ENCODE results near the gene TNRC18. TPM values are rescaled to one million over a fixed set of nuclear protein-coding genes. Genes with fewer than 3 reads are reported as not detected.

TNRC18 gene
- polyA plus RNA-seq, 3 donors: 0.64 to 49.9 (median 0.70) TPM

GRCh38 chr7:5441840-5442503 is 18.3 kb upstream of the TNRC18 start:
- Histone ChIP-seq H3K36me3 (replicated peaks in 1 of 2; ENCODE audit: control insufficient read depth in 1 of 2, insufficient read depth in 2 of 2, low read length in 2 of 2) (no peaks in the 10 kb centered on the region), H3K27ac (ENCODE audit: low read depth in 1 of 2, low read length in 2 of 2) (peak overlapping the region; percentile 37 to 78), H3K27me3 (ENCODE audit: control insufficient read depth in 2 of 2, insufficient read depth in 2 of 2, low read length in 2 of 2) (no peaks in the 10 kb centered on the region), H3K9me3 (replicated peaks in 1 of 2; ENCODE audit: control insufficient read depth in 1 of 2, insufficient read depth in 1 of 2, low read length in 2 of 2) (peaks cover 0 to 8% of the 10 kb centered on the region in 2 donors), H3K4me3 (replicated peaks in 1 of 3; ENCODE audit: low read depth in 2 of 3, low read length in 3 of 3) (peak overlapping the region in 1 of 3 experiments; percentile 68), H4K20me1 (ENCODE audit: insufficient read depth, low read length) (no peaks in the 10 kb centered on the region), H3K9ac (ENCODE audit: insufficient read depth, low read length, poor library complexity, severe bottlenecking) (peak overlapping the region; percentile 9), H3K79me2 (ENCODE audit: insufficient read depth, low read length) (peaks cover 8% of the 10 kb centered on the region), H3K4me1 (ENCODE audit: control insufficient read depth in 1 of 2, insufficient read depth in 2 of 2, low read length in 2 of 2) (peaks cover 26 to 30% of the 10 kb centered on the region in 2 donors), H3K4me2 (replicated peaks; ENCODE audit: extremely low read depth, low read length, poor library complexity, severe bottlenecking) (peak overlapping the region; percentile 73), H2AFZ (ENCODE audit: insufficient read depth, low read depth, low read length, poor library complexity, severe bottlenecking) (peak overlapping the region; percentile 65)
- H3K36me3 Mint-ChIP-seq: peaks cover 4 to 9% of the 10 kb centered on the region in 2 donors
- H3K27ac Mint-ChIP-seq: peak overlapping the region; percentile 77 to 92 (median 88)
- 16% methylated on average over 10 of the region's 11 CpGs for WGBS (ENCODE audit: insufficient coverage)
- peaks cover 33% of the 10 kb centered on the region for H3K4me1 Mint-ChIP-seq
- no peak for TF ChIP-seq CTCF (IDR thresholded peaks at IDR 0.05)
- intact Hi-C loops (cut with micrococcal nuclease): no loop called here
- peak overlapping the region; percentile 68 to 88 for H3K4me3 Mint-ChIP-seq
- peaks cover 1 to 3% (median 2%) of the 10 kb centered on the region in 3 donors for H3K27me3 Mint-ChIP-seq (ENCODE audit: low read depth in 3 of 3)
- peak in 2 of 3 donors; percentile 32 to 51 for DNase-seq
- peaks cover 0 to 10% (median 5%) of the 10 kb centered on the region in 7 donors for H3K9me3 Mint-ChIP-seq

GRCh38 chr7:5439572-5440496 is 16.2 kb upstream of the TNRC18 start:
- no peak overlapping the region for H3K27ac Mint-ChIP-seq
- no peak overlapping the region for H3K9ac ChIP-seq (ENCODE audit: insufficient read depth, low read length, poor library complexity, severe bottlenecking)
- DNase-seq: no peak

More at GRCh38 chr7:5439572-5440496, 16.2 kb upstream of the TNRC18 start:
- intact Hi-C loops (cut with micrococcal nuclease): no loop called here
- Histone ChIP-seq H3K4me2 (replicated peaks; ENCODE audit: extremely low read depth, low read length, poor library complexity, severe bottlenecking) (no peak overlapping the region), H4K20me1 (ENCODE audit: insufficient read depth, low read length) (no peaks in the 10 kb centered on the region), H2AFZ (ENCODE audit: insufficient read depth, low read depth, low read length, poor library complexity, severe bottlenecking) (no peak overlapping the region), H3K4me1 (ENCODE audit: control insufficient read depth in 1 of 2, insufficient read depth in 2 of 2, low read length in 2 of 2) (peaks cover 26 to 30% of the 10 kb centered on the region in 2 donors), H3K4me3 (replicated peaks in 1 of 3; ENCODE audit: low read depth in 2 of 3, low read length in 3 of 3) (no peak overlapping the region), H3K27ac (ENCODE audit: low read depth in 1 of 2, low read length in 2 of 2) (no peak overlapping the region), H3K27me3 (ENCODE audit: control insufficient read depth in 2 of 2, insufficient read depth in 2 of 2, low read length in 2 of 2) (no peaks in the 10 kb centered on the region), H3K9me3 (replicated peaks in 1 of 2; ENCODE audit: control insufficient read depth in 1 of 2, insufficient read depth in 1 of 2, low read length in 2 of 2) (peaks cover 0 to 8% of the 10 kb centered on the region in 2 donors), H3K36me3 (replicated peaks in 1 of 2; ENCODE audit: control insufficient read depth in 1 of 2, insufficient read depth in 2 of 2, low read length in 2 of 2) (no peaks in the 10 kb centered on the region), H3K79me2 (ENCODE audit: insufficient read depth, low read length) (peaks cover 17% of the 10 kb centered on the region)
- no peak for TF ChIP-seq CTCF (IDR thresholded peaks at IDR 0.05)
- Mint-ChIP-seq H3K36me3 (peaks cover 9 to 11% of the 10 kb centered on the region in 2 donors), H3K9me3 (peaks cover 0 to 14% (median 6%) of the 10 kb centered on the region in 7 donors), H3K4me1 (peaks cover 35% of the 10 kb centered on the region), H3K27me3 (ENCODE audit: low read depth in 3 of 3) (peaks cover 0 to 3% (median 1%) of the 10 kb centered on the region in 3 donors), H3K4me3 (no peak overlapping the region)
- 94% methylated on average over 11 of the region's 24 CpGs for WGBS (ENCODE audit: insufficient coverage)

All from CD14-positive monocyte (primary cell).